Dedifferentiated amniotic fluid mesenchymal stem cell (primary cell): ENCODE data around the gene UCP2.
A peak's percentile ranks its signal among the peaks of the same experiment; 100 is the strongest.
"Not testable (repeated sequence)": the region's sequence is repeated elsewhere in the genome, so short reads cannot be mapped to it uniquely, and the experiment has no call there.

Experiments
- DNase-seq: peaks from one replicate; pipeline ENCODE4 v3.0.0-alpha.2; 2016; ENCODE audit errors: extremely low spot score

The UCP2 gene

DNA sequence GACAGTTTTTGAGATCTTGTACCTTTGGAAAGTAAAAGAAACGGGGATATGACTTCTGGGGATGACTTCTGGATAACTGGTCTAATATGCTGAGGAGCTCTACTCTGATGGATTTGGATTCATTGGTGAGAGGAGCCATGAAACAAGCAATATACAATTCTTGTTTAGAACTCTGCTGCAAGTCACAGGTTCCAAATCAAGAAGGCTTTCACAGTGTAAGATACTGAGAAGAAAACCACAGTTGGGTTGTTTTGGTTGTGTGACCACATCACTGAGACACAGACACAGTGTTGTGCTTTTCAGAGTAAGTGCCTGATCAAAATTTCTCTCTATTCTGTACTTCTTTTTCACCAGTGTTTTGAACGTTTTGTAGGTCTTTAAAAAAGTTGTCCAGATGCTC lies 13.1 kb upstream of the UCP2 start:
- DNase-seq: no peak

DNA sequence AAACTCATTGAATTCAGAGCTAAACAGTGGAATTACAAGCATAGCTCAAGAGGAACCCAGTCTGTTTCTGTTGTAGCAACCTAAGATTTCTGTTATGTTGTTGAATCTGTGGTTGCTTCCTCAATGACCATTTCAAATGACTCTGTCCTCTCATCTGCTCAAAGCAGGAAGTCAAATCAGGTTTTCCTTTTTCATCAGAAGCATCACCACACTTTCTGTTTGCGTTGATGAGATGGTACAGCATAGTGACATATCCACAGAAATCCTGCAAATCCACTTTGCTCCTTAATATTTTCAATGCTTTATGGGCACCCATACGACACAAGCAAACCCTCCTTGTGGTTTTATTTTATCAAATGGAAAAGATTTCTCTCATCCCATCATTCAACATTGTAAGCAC lies 12.6 kb upstream of the UCP2 start:
- no peak for DNase-seq

DNA sequence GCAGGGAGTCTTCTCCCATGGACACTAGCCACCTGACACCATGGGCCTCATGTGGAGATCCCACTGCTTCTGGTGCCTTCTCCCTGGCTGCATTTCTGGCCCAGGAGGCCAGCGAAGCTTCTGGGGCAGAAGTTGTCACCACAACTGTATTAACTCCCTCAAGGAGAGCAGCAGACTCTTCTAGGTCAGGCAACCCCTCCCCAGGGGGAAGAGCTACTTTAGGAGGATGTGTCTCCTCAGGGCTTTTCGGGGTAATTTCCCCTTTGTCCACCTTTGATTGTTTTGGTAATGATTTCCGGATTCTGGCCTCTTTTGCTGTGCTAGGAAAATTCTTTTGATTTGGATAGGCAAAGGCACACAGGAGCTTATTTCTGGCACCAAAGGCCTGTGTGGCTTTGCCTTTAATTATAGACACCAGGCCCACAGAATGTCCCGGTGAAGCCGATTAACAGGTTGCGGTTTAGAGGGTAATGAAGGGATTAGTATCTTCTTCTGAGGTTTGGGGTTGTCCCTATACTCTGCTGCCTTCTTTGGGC lies 8.9 kb upstream of the UCP2 start:
- DNase-seq: no peak

DNA sequence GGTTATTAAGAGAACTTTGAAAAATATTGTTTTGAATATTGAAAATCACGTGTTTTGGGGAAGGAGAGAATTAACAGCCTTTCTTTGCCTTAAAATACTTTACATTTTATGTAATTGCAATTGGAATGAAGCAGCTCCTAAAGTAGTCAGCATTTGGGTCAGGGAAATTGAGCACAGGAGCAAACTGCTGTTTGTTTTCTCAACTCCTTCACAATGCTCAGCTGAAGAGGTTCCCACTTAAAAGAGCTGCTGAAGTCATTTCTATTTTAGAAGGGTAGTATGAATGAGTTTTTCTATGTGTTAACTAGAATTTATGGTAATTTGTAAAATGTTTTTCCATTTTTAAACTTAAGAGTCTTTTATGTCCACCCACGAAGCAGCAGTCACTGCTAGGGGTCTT lies 8.1 kb upstream of the UCP2 start:
- DNase-seq: no peak

DNA sequence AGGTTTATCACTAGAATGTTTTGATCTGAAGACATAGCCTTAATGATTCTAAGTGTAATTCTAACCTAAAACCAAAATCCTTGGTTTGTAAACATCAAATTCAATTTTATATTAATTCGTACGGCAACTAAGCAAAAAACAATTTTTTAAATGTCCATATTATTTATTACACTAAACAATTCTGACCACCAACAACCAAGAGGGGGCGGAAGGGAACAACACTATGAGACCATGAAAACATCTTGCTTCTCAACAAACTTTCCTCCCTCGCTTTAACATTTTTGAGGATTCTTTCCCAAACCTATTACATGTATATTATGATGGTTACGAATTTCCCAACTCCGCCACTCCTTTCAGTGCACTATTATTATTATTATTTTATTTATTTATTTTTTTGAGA lies 6.5 kb upstream of the UCP2 start:
- no peak for DNase-seq

DNA sequence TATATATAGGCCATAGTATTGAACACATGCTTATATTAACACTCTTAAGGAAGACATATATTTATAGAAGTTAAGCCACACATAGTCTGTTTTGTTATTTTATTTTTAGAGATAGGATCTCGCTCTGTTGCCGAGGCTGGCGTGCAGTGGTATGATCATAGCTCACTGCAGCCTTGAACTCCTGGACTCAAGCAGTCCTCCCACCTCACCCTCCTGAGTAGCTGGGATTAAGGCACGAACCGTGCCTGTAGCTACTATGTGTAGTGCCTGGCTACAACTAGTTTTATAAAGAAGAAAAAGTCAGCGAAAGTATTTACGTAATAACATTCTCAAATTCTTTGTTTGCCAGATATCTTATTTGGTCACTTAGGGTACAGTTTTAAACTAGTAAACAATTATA lies 5.6 kb upstream of the UCP2 start:
- no peak for DNase-seq

DNA sequence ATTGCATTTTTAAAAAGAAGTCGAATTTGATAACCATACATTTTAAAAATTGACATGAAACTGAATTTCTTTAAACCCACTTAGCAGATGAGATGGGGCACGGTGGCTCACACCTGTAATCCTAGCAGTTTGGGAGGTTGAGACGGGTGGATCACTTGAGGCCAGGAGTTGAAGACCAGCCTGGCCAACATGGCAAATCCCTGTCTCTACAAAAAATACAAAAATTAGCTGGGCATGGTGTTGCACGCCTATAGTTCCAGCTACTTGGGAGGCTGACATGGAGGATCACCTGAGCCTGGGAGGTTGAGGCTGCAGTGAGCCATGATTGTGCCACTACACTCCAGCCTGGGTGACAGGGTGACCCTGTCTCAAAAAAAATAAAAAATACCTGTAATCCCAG lies 3.0 kb upstream of the UCP2 start:
- DNase-seq: not testable (repeated sequence)

DNA sequence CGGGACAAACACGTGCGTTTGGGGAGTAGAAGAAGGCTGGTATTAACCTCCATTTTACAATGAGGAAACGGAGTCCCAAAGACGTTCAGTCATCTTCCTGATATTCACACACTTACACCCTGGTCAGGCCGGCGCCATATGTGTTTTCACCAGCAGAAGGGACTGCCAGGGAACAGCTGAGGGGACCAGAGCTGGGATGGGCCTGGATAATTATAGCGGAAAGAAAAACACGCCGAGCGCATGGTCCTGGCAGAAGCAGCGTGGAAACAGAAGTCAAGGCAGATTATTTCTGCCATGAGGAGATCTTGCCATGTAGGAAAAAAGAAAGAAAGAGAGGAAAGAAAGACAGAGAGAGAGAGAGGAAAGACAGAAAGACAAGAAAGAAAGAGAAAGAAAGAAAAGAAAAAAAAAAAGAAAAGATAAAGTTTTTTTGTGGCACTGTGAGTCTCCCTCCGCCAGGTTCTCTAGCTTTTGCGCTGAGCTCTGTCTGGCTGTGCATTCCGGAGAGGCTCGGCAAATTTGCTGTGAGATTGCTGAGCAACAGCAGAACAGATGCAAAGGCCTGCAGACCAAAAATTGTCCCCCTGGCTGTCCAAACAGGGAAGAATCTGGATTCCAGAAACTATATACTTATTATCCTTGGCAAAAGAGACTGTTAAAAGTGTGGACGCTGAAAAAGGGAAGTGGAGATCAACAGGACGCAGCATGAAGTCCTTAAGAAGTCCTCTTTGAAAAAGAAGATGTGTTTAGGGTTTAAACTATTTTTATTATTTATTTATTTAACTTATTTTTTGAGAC lies 1.3 kb upstream of the UCP2 start:
- no peak for DNase-seq

DNA sequence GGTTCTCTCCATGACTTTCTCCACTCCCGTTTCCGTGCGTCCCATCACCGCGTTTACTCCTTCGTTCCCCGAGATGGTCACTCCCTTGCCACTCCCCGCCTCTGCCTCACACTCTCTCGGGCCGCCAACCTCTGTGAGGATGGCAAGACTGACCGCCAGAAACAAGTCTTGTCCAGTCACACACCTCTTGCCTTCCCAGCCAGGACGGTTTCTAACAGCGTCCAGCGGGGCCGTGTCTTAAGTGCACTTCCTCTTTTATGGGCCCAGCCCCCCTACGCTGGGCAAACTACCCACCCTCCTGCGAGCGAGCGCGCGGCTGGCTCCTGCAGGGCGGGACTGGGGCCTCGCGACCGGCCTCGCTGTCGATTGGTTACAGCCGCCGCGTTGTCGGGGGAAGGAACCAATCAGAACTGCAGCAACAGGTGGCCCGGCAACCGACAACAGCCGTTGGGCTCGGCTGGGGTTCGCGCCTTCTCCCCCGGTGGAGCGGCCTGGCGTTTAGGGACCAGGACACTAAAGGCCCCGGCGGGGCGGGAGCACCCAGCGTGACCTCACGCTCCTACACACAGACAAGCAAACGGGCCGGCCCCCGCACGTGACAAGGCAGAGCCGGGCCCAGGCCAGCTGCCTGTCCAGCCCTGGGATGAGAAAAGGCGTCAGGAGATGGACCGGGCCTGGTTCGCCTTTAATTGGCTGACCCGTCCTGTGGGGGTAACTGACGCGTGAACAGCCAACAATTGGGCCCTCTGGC lies 522 bp upstream of the UCP2 start:
- peak; percentile 36 for DNase-seq

DNA sequence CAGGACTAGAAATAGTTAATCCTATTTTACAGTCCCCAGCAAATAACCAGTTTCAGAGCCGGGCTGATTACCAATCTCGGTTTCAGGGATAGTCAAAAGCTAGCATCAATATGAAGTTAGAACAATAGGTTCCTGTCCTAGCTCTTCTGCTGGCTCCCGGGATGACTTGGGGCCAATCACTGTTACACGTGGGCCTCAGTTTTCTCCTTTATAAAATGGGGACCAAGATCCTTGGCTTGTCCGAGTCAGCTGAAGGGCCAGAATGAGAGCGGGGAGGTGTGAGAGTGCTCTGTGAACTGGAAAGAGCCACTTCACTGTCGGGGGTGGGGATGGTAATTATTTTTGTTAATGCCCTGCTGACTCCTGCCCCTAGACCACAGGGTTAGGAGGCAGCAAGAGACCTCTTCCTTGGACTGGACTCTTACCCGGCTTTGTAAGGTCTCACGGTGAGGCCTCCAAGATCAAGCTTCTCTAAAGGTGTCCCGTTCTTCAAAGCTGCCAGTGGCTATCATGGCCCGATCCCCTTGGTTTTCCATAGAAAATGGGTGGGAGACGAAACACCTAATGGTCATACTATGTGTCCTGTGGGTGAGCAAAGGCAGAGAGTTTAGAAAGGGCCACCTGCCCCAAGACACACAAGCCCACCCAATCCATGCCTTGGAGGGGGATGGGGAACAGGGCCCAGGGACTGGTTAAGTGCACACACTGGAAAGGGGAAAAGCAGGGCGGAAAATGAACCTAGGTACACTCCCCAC lies 1.4 kb downstream of the UCP2 start:
- DNase-seq: no peak

DNA sequence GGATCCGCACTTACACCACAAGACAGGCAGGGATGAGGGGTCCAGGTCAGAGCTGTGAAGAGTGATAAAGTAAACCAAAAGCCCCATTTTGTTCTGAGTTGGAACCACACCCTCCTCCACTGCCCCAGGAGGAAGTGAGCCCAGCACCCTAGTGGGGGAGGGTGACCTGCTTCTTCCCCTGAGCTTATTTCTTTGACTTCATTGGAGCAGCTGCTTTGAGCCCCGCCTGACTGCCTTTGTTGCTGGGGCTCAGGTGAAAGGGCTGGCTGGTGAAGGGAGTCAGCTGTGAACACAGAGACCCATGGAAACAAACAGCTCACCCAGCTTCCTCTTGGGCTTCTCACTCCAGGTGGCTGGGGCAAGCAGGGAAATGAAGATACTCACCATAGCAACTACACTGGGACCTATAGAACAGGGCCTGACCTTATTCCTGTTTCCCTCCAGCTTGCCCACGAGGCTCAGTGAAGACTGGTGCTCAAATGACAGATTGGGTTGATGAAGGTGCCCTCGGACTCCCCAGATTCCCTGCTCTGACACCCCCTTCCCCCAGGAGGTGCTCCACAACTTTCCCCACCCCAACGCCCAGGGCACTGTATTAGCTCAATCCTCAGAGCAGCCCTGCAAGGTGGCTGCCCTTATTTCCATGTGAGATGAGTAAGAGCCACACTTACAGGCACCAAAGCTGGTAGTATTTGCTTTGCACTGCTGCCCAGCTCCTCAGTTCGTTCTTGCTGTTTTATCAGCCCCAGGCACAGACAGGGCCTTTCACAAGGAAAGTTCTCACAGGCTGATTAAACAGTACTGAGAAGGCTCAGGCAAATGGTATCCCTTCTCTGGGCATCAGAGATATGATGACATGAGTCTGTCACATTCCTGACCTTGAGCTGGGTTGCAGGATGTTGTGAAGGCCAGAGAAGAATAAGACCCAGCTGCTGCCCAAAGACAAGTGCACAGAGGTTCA lies 2.4 kb downstream of the UCP2 start:
- DNase-seq: no peak

DNA sequence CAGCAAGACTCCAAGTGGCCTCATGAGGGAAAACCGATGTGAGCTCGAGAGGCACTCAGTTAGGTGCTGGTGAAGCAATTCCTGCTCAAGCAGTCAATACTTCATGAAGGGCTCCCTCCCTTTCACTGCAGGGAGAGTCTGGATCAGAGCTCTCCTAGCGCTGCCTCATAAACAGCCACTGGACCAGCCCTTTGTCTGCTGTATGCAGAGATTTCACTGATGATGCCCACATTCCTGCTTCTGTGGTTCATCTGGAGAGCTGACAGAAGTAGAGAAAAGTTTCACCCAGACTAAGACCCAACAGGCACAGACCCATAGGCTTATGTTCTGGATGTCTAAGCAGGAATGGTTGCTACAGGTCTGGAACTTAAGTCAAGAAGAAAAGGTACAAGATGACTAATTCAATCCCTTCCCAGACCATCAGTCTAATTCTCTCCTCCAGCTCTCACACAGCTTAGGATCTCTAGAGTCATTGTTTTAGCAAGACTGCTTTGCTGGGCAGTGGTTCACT lies 4.0 kb downstream of the UCP2 start:
- peak; percentile 25 for DNase-seq

DNA sequence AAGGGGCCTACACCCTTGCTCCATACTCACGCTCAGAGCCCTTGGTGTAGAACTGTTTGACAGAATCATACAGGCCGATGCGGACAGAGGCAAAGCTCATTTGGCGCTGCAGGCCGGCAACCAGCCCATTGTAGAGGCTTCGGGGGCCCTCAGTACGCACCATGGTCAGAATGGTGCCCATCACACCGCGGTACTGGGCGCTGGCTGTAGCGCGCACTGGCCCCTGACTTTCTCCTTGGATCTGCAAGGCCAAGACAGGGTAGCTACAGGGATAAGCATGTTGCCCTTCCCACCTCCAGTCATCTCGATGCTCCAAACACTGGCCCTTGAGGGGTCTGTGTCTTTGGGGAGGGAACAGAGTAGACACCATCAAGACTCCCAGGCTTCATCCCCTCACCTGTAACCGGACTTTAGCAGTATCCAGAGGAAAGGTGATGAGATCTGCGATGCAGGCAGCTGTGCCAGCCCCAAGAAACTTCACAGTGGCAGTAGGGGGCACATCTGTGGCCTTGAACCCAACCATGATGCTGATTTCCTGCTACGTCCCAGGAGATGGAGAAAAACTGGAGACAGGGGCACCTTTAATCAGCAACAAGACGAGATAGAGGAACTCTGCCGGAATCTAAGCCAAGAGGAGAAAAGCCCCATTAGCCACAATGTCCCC lies 4.7 kb downstream of the UCP2 start:
- DNase-seq: no peak

DNA sequence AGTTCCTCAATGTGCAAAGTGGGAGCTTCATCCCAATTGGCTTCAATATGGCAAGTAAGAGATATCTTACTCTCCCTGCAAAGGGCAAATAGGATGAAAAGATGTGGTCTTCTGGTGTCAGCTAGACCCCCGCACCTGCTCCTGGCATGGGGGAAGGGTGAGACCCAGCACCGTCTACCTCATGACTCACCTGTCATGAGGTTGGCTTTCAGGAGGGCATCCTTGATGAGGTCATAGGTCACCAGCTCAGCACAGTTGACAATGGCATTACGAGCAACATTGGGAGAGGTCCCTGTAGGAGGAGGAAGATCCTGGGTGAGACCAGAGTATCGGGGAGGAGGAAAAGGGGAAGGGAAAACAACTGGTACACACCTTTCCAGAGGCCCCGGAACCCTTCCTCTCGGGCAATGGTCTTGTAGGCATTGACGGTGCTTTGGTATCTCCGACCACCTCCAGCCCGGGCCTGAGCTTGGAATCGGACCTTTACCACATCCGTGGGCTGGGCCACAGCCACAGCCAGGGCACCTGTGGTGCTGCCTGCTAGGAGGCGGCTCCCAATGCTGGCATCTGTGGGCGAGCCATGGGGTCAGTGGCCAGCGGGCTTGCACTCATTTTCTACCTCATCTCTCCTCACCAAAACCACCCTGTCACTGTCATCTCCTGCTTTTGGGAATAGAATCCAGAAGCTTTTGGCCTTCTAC lies 6.0 kb downstream of the UCP2 start:
- no peak for DNase-seq

DNA sequence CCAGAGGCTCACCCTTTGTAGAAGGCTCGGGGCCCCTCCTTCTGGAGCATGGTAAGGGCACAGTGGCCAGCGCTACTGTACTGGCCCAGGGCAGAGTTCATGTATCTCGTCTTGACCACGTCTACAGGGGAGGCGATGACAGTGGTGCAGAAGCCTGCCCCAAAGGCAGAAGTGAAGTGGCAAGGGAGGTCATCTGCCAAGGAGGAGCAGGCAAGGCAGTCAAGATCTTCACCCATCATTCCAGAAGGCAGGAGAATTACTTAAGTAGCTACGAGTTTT lies 7.2 kb downstream of the UCP2 start:
- no peak for DNase-seq

DNA sequence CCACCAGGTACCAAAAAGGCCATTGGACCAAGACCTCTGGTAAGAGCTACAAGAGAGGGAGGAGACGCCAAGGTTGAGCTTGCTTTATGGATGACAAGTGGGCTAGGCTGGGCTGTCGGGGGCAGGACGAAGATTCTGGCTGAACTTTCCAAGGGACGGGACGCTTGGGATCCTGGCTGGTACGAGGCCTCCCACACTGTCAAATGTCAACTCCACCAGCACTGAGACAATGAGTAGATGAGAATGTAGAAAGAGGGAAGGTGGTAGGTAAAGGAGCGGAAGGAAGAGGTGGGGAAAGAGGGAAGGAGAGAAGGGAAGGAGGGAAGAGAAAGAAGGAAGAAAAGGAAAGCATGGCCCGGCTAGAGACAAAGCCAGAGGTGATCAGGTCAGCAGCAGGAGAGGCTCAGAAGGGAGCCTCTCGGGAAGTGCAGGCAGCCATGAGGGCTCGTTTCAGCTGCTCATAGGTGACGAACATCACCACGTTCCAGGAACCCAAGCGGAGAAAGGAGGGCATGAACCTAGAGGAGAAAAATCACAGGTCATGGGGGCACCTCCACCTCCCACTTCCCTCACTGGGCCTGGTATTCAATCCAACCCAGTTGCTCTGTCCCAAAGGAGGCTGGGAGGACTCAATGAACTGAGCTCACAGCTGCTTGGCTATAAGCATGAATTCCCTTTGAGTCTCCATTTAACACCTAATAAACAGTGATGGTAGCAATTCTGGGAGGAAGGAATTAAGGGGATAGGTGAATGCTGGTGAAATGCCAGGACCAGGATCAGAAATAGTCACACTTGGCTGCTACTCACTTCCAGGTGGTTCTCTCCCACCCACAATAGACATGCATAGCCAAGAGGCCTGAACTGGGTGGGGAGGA lies 7.8 kb downstream of the UCP2 start:
- DNase-seq: no peak

DNA sequence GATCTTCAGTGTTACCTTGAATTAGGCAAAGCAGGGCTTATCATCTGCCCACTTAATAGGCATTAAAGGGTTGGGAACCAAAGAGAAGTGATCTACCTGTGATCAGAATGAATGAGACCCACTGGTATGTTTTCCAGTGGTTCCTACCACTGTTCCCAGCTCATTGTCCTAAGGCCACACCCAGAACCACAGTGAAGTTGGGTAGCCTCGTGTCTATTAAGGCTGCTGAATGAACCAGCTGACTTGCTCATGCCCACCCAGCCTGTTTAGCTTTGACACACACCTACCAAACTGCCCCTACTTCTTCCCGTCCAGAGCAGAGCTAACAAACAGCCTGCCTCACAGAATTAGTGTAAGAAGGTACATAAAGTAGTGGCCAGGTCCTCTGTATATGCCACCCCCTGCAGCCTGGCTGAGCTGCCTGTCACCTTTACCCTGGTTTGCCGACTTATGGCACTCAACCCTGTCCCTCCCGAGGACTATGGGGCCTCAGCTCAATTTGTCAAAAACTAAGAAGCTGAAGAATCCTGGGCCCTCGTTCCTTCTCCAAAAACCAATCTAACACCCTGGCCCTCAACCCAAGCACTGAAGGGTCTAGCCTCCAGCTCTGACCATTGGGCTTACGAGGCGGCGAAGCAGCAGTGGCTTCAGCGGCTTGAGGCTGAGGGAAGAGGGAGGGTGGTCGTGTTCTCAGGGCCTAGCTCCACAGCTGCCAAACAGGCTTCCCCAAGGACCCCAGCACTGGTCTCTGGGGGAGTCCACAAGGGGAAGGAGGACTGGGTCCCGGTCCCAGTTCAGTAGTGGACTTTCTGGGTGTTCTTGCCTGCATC lies 9.8 kb downstream of the UCP2 start:
- no peak for DNase-seq

DNA sequence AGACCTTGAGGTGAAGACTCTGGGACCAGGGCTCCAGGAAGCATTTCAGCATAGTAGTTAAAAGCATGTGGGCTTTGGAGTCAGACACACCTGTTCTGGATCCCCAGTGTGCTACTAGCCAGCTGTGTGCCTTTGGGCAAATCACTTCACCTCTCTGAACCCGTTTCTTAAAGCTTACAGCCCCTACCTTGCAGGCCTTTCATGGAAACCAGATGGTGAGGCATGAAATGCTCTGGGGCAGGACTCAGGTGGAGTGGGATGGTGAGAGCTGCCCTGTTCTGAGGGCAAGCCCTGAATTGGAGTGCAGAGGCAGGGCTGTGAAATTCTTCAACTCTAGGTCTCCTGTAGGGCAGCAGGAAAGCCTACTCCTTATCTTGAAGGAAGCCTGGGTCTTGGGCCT lies 10.5 kb downstream of the UCP2 start:
- DNase-seq: no peak
